Omental fat pad (tissue), 4 donors: ENCODE results near the gene NFATC1. TPM values are rescaled to one million over a fixed set of nuclear protein-coding genes. Genes with fewer than 3 reads are reported as not detected.

Experiments used
- ATAC-seq: fragments of 150-250 bp; one replicate; pipeline ENCODE4 v1.9.1; 2016; ENCODE audit warnings: mild to moderate bottlenecking, moderate library complexity; ENCODE audit not compliant: low FRiP score
- DNase-seq: peaks from one replicate; pipeline ENCODE4 v3.0.0-alpha.2; 2019; ENCODE audit warnings: low spot score
- total RNA-seq, 4 donors: library from RNA; depleted of rRNA; stranded (reverse); fragments of >200 nt; gene quantifications; one replicate each; pipeline ENCODE4 v1.1.0, GENCODE V29; 2016
- TF ChIP-seq, protein P1 (sequence below), 3 donors: fragments of 450-650 bp; IDR thresholded peaks; one replicate each; pipeline ENCODE4 v1.5.1; 2016 to 2017; ENCODE audit warnings: antibody characterized with exemption in 3 of 3, mild to moderate bottlenecking in 3 of 3, moderate library complexity in 2 of 3

Gene NFATC1
- total RNA-seq, 4 donors from 2014 or later = 10.7 to 57.4 (median 19.1) TPM

- ATAC-seq (no peak), DNase-seq (no peak)
- TF ChIP-seq, protein P1, sequence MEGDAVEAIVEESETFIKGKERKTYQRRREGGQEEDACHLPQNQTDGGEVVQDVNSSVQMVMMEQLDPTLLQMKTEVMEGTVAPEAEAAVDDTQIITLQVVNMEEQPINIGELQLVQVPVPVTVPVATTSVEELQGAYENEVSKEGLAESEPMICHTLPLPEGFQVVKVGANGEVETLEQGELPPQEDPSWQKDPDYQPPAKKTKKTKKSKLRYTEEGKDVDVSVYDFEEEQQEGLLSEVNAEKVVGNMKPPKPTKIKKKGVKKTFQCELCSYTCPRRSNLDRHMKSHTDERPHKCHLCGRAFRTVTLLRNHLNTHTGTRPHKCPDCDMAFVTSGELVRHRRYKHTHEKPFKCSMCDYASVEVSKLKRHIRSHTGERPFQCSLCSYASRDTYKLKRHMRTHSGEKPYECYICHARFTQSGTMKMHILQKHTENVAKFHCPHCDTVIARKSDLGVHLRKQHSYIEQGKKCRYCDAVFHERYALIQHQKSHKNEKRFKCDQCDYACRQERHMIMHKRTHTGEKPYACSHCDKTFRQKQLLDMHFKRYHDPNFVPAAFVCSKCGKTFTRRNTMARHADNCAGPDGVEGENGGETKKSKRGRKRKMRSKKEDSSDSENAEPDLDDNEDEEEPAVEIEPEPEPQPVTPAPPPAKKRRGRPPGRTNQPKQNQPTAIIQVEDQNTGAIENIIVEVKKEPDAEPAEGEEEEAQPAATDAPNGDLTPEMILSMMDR (IDR thresholded peaks at IDR 0.05) = no peak
These were observed 9.5 kb downstream of the NFATC1 start for GRCh38 chr18:79405019-79405780.

GRCh38 chr18:79405781-79406575 is 10.2 kb downstream of the NFATC1 start:
- no peak for ATAC-seq
- TF ChIP-seq, protein P1 (IDR thresholded peaks at IDR 0.05) = no peak
- DNase-seq = no peak

DNA sequence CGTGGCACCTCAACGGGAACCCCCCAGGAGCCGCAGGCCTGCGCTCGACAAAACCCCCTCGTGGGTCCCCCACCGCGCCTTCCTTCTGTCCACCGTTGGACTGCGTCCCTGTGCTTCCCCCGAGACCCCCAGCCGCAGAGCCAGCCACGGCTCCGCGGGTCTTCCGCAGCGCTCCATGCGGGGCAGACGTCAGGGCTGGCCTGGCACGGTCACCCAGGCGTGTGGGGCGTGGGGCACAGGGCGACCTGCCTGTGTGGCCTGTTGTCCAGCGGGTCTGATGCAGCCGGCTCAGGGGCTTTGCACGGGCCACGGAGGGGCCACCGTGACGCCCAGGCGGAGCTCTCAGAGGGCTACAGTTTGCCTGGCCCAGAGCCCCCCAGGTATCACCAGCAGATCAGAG is 11.0 kb downstream of the NFATC1 start:
- TF ChIP-seq, protein P1 (IDR thresholded peaks at IDR 0.05) = no peak
- no peak for ATAC-seq
- DNase-seq = no peak

DNA sequence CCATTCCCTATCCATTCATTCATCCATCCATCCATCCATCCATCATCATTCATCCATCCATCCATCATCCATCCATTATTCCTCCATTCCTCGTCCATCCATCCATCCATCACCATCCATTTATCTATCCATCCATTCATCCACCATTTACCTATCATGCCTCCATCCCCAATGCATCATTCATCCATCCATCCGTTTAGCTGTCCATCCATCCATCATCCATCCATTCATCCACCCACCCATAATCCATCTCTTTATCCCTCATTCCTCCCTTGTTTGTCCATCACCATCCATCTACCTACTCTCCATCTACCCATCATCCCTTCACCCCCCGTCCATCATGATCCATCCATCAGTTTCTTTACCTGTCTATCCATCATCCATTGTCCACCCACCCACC is 13.6 kb downstream of the NFATC1 start:
- ATAC-seq (no peak), DNase-seq (no peak)
- TF ChIP-seq, protein P1 (IDR thresholded peaks at IDR 0.05) = no peak

- no peak for ATAC-seq
- TF ChIP-seq, protein P1 (IDR thresholded peaks at IDR 0.05) = no peak
- DNase-seq = no peak
These were observed 14.5 kb downstream of the NFATC1 start for GRCh38 chr18:79410171-79410641.

DNA sequence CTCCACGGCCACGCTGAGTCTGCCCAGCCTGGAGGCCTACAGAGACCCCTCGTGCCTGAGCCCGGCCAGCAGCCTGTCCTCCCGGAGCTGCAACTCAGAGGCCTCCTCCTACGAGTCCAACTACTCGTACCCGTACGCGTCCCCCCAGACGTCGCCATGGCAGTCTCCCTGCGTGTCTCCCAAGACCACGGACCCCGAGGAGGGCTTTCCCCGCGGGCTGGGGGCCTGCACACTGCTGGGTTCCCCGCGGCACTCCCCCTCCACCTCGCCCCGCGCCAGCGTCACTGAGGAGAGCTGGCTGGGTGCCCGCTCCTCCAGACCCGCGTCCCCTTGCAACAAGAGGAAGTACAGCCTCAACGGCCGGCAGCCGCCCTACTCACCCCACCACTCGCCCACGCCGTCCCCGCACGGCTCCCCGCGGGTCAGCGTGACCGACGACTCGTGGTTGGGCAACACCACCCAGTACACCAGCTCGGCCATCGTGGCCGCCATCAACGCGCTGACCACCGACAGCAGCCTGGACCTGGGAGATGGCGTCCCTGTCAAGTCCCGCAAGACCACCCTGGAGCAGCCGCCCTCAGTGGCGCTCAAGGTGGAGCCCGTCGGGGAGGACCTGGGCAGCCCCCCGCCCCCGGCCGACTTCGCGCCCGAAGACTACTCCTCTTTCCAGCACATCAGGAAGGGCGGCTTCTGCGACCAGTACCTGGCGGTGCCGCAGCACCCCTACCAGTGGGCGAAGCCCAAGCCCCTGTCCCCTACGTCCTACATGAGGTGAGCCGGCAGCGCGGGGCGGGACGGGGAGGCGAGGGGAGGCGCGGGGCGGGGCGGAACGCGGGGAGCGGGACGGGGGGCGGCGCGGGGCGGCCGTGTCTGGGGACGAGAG is 15.2 kb downstream of the NFATC1 start:
- TF ChIP-seq, protein P1 (IDR thresholded peaks at IDR 0.05) = no peak
- DNase-seq (no peak), ATAC-seq (no peak)
